Type B pancreatic cell (in vitro differentiated cells): ENCODE data around the gene ZNF19. TPM values are rescaled to one million over a fixed set of nuclear protein-coding genes. Genes with fewer than 3 reads are reported as not detected.

Source experiments
- DNase-seq: peaks from one replicate; pipeline ENCODE4 v3.0.0; 2021; ENCODE audit warnings: mixed read lengths; ENCODE audit not compliant: unreplicated experiment; ENCODE audit errors: extremely low spot score
- H3K27ac Mint-ChIP-seq: 2 replicates; pipeline ENCODE4 v1.8.0; 2021; ENCODE audit warnings: mild to moderate bottlenecking, mixed read lengths
- H3K27me3 Mint-ChIP-seq: 2 replicates; pipeline ENCODE4 v1.8.0; 2021; ENCODE audit warnings: mixed read lengths
- H3K36me3 Mint-ChIP-seq: 2 replicates; pipeline ENCODE4 v1.8.0; 2021; ENCODE audit warnings: mixed read lengths
- H3K4me1 Mint-ChIP-seq: one replicate; pipeline ENCODE4 v1.8.0; 2021; ENCODE audit warnings: mixed read lengths; ENCODE audit not compliant: unreplicated experiment
- H3K4me3 Mint-ChIP-seq: 2 replicates; pipeline ENCODE4 v1.8.0; 2021; ENCODE audit warnings: mild to moderate bottlenecking, mixed read lengths
- H3K9me3 Mint-ChIP-seq: 2 replicates; pipeline ENCODE4 v1.8.0; 2021; ENCODE audit warnings: mixed read lengths
- CTCF ChIP-seq: fragments of 200-600 bp; sonication (generic); conservative IDR thresholded peaks from 2 replicates; pipeline ENCODE4 v1.5.0; 2021; ENCODE audit warnings: antibody characterized with exemption, mild to moderate bottlenecking
- total RNA-seq: library from RNA; stranded (reverse); gene quantifications from 2 replicates; pipeline ENCODE4 v1.2.1, GENCODE V29; 2021; ENCODE audit warnings: low replicate concordance

ZNF19 gene
- total RNA-seq, 1 donor from 2014 or later: 7.6 TPM

DNA sequence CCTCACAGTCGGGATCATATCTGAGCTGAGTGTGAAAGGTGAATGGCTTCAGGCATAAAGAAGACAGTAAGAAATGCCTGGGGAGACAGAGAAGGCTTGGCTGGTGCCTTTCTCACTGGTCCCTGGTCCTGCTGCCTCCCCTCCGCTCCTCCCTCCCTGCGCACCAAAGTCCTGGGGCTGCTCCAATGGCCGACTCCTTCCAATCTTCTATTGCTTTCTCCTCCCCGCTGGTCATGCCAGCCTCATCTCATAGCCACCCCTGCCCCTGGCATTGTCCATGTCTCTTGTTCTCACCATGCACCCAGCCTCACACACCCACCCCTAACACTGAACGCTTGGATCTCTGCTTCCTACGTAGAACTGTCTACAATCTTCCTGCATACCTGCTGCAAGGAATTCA, 65.3 kb downstream of the ZNF19 start:
- no peak for DNase-seq
- Mint-ChIP-seq H3K27ac (peak overlapping the region; percentile 27), H3K36me3 (no peaks in the 10 kb centered on the region), H3K4me3 (peak overlapping the region; percentile 32), H3K4me1 (peaks cover 8% of the 10 kb centered on the region), H3K9me3 (no peaks in the 10 kb centered on the region), H3K27me3 (peaks cover 60% of the 10 kb centered on the region)
- TF ChIP-seq CTCF: no peak

Other genes with a start within 250 kb of the ZNF19 start
- 30.2 and 31.3 TPM in 2 replicates for gene CMTR2, start 199.9 kb downstream of the ZNF19 start, total RNA-seq
- 23.6 and 28.9 TPM in 2 replicates for gene CALB2, start 130.6 kb downstream of the ZNF19 start, total RNA-seq
- not detected in 2 replicates for gene TLE7, start 47.3 kb downstream of the ZNF19 start, total RNA-seq
- gene ZNF23, start 27.1 kb downstream of the ZNF19 start, total RNA-seq: 9.8 and 11.1 TPM in 2 replicates
- 0.33 TPM in 1 of 2 replicates, not detected in the other for gene CHST4, start 37.1 kb upstream of the ZNF19 start, total RNA-seq
- gene TAT, start 87.8 kb upstream of the ZNF19 start, total RNA-seq: 0.14 TPM in 1 of 2 replicates, not detected in the other
- 17.0 and 38.8 TPM in 2 replicates for gene MARVELD3, start 136.9 kb upstream of the ZNF19 start, total RNA-seq
- 10.2 and 12.0 TPM in 2 replicates for gene PHLPP2, start 235.4 kb upstream of the ZNF19 start, total RNA-seq